ENCODE measurements around the gene UNC50.

DNA sequence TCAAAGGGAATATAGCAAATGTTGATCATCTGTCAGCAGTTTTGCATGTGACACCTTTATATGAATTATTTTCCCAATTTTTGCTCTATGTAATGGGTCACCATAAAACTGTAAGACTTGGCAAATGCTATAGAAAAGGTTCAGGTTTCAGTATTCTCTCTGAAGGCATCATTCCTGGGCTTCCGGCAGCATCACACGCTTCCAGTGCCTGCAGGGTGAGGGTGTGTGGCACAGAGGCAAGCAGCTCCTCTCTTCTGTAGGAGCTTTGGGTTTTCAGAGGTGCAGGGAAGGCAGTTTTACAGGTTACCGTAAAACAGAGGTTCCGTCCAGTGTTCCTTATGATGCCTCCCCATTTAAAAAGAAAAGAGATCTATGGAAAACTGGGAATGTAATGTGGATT, 18.9 kb upstream of the UNC50 start:
- TF ChIP-seq CTCF (IDR thresholded peaks at IDR 0.05) (no peak), POLR2A (IDR thresholded peaks at IDR 0.05) (no peak)
